Heart right ventricle (tissue), 16 donors: ENCODE results near the gene MBD2. TPM values are rescaled to one million over a fixed set of nuclear protein-coding genes. Genes with fewer than 3 reads are reported as not detected.

Experiments used
- ATAC-seq, 8 donors: fragments of 200-7000 bp; cut with Tn5 transposase; one replicate each; pipeline ENCODE4 v1.9.1; 2020; ENCODE audit warnings: mild to moderate bottlenecking in 8 of 8, moderate library complexity in 8 of 8, moderate number of reproducible peaks in 1 of 8
- DNase-seq, 2 donors: peaks; one replicate each; pipeline ENCODE4 v3.0.0-alpha.2; 2020
- H3K27ac ChIP-seq, 10 donors: fragments of 200-600 bp; sonication (generic) in 2 of 10; one replicate each; pipeline versions ENCODE4 v1.5.0 to v1.8.0; 2020 to 2022; ENCODE audit warnings: mild to moderate bottlenecking in 3 of 10
- H3K27me3 ChIP-seq, 7 donors: fragments of 200-600 bp; one replicate each; pipeline ENCODE4 v1.8.0; 2021 to 2022; ENCODE audit warnings: mild to moderate bottlenecking in 2 of 7
- H3K36me3 ChIP-seq, 9 donors: fragments of 200-600 bp; sonication (generic) in 1 of 9; one replicate each; pipeline versions ENCODE4 v1.5.0 to v1.8.0; 2020 to 2022; ENCODE audit warnings: mild to moderate bottlenecking in 2 of 9
- H3K4me1 ChIP-seq, 9 donors: fragments of 200-600 bp; sonication (generic) in 1 of 9; one replicate each; pipeline versions ENCODE4 v1.5.0 to v1.8.0; 2020 to 2022; ENCODE audit warnings: mild to moderate bottlenecking in 4 of 9
- H3K4me3 ChIP-seq, 10 donors: fragments of 200-600 bp; sonication (generic) in 2 of 10; one replicate each; pipeline versions ENCODE4 v1.5.0 to v1.8.0; 2020 to 2022; ENCODE audit warnings: mild to moderate bottlenecking in 7 of 10, moderate library complexity in 2 of 10
- H3K9me3 ChIP-seq, 11 donors: fragments of 200-600 bp in 10 of 11; sonication (generic) in 2 of 11; one replicate each; pipeline versions ENCODE4 v1.5.0 to v1.8.0; 2013 to 2022; ENCODE audit warnings: mild to moderate bottlenecking in 2 of 11, control low read depth in 1 of 11, moderate library complexity in 1 of 11
- CTCF ChIP-seq, 9 donors: fragments of 200-600 bp; sonication (generic) in 2 of 9; IDR thresholded peaks; one replicate each; pipeline versions ENCODE4 v1.5.0 to v1.8.0; 2021 to 2022; ENCODE audit warnings: antibody characterized with exemption in 9 of 9, mild to moderate bottlenecking in 5 of 9, moderate library complexity in 1 of 9
- WGBS, 2 donors: extraction: QIAGEN DNeasy Blood & Tissue Kit; methylation state at CpG; one replicate each; pipeline ENCODE4 v1.1.7; 2013; ENCODE audit warnings: inconsistent platforms in 1 of 2; 5-methylcytosine and 5-hydroxymethylcytosine counted together
- intact Hi-C, 10 donors: fragments of 100-400 bp; cut with DNase I; formaldehyde crosslinking; loops; one replicate each; pipeline versions ENCODE4 v1.11.1 to v1.14.2; 2022
- polyA plus RNA-seq, 2 donors: library from polyadenylated mRNA; stranded (reverse); fragments of 200-250 nt; gene quantifications; one replicate each; pipeline ENCODE4 v1.2.3, GENCODE V29; 2013
- total RNA-seq, 10 donors: library from RNA; stranded (reverse); fragmentation: NEBNext Ultra II Directional in 3 of 10; extraction: Animal tissue kit (Norgen Biotek cat#: 25700) in 3 of 10; gene quantifications; one replicate each; pipeline versions ENCODE4 v1.2.1 to v1.2.4, GENCODE V29; 2021 to 2023
- donor health status: Arrhythmogenic right ventricular cardiomyopathy.
- donor health status: ischemic (EF 13 %, LVEDD 7.1; RV severe dilation, severe dysfunction).
- donor health status: healthy with polysubstance abuse.
- donor health status: DM: no; HTN: yes; CAD: no.
- donor health status: DM: no; HTN: no; CAD: no.
- donor health status: ischemic (EF 25% LVEDD 6.9; RV normal size, moderate dysfunction).
- donor health status: ischemic (EF 25% LVEDD 5.7; RV mildly dilated, moderate dysfunction).
- donor health status: healthy.
- donor health status: DM: yes; HTN: yes; CAD: no.
- donor health status: Ischemic cardiomyopathy.
- donor health status: ischemic (EF 35%, LVEDD 5.7; RV mildly dilated, moderate dysfunction).
- donor health status: nonischemic (EF 11% LVEDD 7.7; RV severe dilation, severe dysfunction).
- donor health status: DM: yes; HTN: yes; CAD: no.
- donor health status: PGD.
- donor health status: ischemic (EF 29% LVEDD 5.4; RV normal size, mild dysfunction).
- donor health status: nonischemic (EF 23%, LVEDD 6.1; RV moderate dilation, normal function).

Gene MBD2
- total and polyA plus RNA-seq, 12 donors = 19.6 to 61.3 (median 41.5) TPM

- no peaks in the 10 kb centered on the region for H3K36me3 ChIP-seq
- peaks cover 0 to 38% (median 12%) of the 10 kb centered on the region in 9 donors for H3K4me1 ChIP-seq
- H3K27ac ChIP-seq = no peak overlapping the region
- TF ChIP-seq CTCF (IDR thresholded peaks at IDR 0.05) = no peak
- H3K4me3 ChIP-seq = no peak overlapping the region
- 51 to 59% methylated on average over 8 of the region's 8 CpGs for WGBS, 2 donors
- no peaks in the 10 kb centered on the region for H3K27me3 ChIP-seq
- intact Hi-C loops = loop anchor here in 1 of 10 donors (10.0 kb wide), 1 partner anchor 119 kb away; the partner anchor contains the start of genes C18orf54 and STARD6
- ATAC-seq (no peak), DNase-seq (no peak)
- H3K9me3 ChIP-seq = no peaks in the 10 kb centered on the region
Observed at GRCh38 chr18:54235871-54236270, 11.4 kb upstream of the MBD2 start.

- TF ChIP-seq CTCF (IDR thresholded peaks at IDR 0.05) = no peak
- 94 to 95% methylated on average over 5 of the region's 5 CpGs for WGBS, 2 donors
- H3K9me3 ChIP-seq = no peaks in the 10 kb centered on the region
- DNase-seq = no peak
- intact Hi-C loops = loop anchor here in 2 of 10 donors (5.0 to 10.0 kb wide), 2 partner anchors 34 to 121 kb away; partner anchors contain the start of genes C18orf54 (in 1 of the 2), POLI (in 1 of the 2) and STARD6 (in 1 of the 2)
- no peaks in the 10 kb centered on the region for H3K27me3 ChIP-seq
- no peaks in the 10 kb centered on the region for H3K36me3 ChIP-seq
- no peak overlapping the region for H3K27ac ChIP-seq
- H3K4me1 ChIP-seq = peaks cover 0 to 16% (median 2%) of the 10 kb centered on the region in 9 donors
- ATAC-seq = no peak
- no peak overlapping the region for H3K4me3 ChIP-seq
Observed at GRCh38 chr18:54233747-54234146, 9.3 kb upstream of the MBD2 start.

- H3K9me3 ChIP-seq = no peaks in the 10 kb centered on the region
- H3K4me3 ChIP-seq = no peak overlapping the region
- WGBS, 2 donors = 84 to 90% methylated on average over 3 of the region's 3 CpGs
- ATAC-seq (no peak), DNase-seq (no peak)
- no peak for TF ChIP-seq CTCF (IDR thresholded peaks at IDR 0.05)
- H3K36me3 ChIP-seq = no peaks in the 10 kb centered on the region
- H3K27ac ChIP-seq = peak overlapping the region in 2 of 10 donors; percentile 11 to 67
- H3K4me1 ChIP-seq = peaks cover 0 to 11% (median 0%) of the 10 kb centered on the region in 9 donors
- intact Hi-C loops = loop anchor here in 2 of 10 donors (5.0 to 10.0 kb wide), 2 partner anchors 34 to 122 kb away; partner anchors contain the start of genes C18orf54 (in 1 of the 2), POLI (in 1 of the 2) and STARD6 (in 1 of the 2)
- no peaks in the 10 kb centered on the region for H3K27me3 ChIP-seq
Observed at GRCh38 chr18:54233228-54233625, 8.8 kb upstream of the MBD2 start.

GRCh38 chr18:54232485-54233227 is 8.2 kb upstream of the MBD2 start:
- Histone ChIP-seq H3K4me1 (peaks cover 0 to 9% (median 0%) of the 10 kb centered on the region in 9 donors), H3K27ac (peak overlapping the region in 6 of 10 donors; percentile 2 to 67 (median 51)), H3K4me3 (no peak overlapping the region), H3K9me3 (no peaks in the 10 kb centered on the region), H3K36me3 (no peaks in the 10 kb centered on the region), H3K27me3 (no peaks in the 10 kb centered on the region)
- peak in 5 of 8 donors; percentile 56 to 88 (median 78) for ATAC-seq
- WGBS, 2 donors = 48 to 63% methylated on average over 7 of the region's 7 CpGs
- TF ChIP-seq CTCF (IDR thresholded peaks at IDR 0.05) = peak in 1 of 9 donors; percentile 20
- intact Hi-C loops = loop anchor here in 2 of 10 donors (5.0 to 10.0 kb wide), 2 partner anchors 35 to 122 kb away; partner anchors contain the start of genes C18orf54 (in 1 of the 2), POLI (in 1 of the 2) and STARD6 (in 1 of the 2)
- DNase-seq = no peak
